Inflammatory macrophage treated with lipopolysaccharide for 1 hour (primary cell): ENCODE measurements around the gene ATXN7L3.

ENCODE experiments used
- DNase-seq, 2 donors: peaks; one replicate each; pipeline ENCODE4 v3.0.0-alpha.2; 2020 to 2022

Gene ATXN7L3

GRCh38 chr17:44200478-44201155 is 933 bp upstream of the ATXN7L3 start:
- no peak for DNase-seq

GRCh38 chr17:44198721-44199552 is 747 bp downstream of the ATXN7L3 start:
- peak in 1 of 2 donors; percentile 27 for DNase-seq

DNA sequence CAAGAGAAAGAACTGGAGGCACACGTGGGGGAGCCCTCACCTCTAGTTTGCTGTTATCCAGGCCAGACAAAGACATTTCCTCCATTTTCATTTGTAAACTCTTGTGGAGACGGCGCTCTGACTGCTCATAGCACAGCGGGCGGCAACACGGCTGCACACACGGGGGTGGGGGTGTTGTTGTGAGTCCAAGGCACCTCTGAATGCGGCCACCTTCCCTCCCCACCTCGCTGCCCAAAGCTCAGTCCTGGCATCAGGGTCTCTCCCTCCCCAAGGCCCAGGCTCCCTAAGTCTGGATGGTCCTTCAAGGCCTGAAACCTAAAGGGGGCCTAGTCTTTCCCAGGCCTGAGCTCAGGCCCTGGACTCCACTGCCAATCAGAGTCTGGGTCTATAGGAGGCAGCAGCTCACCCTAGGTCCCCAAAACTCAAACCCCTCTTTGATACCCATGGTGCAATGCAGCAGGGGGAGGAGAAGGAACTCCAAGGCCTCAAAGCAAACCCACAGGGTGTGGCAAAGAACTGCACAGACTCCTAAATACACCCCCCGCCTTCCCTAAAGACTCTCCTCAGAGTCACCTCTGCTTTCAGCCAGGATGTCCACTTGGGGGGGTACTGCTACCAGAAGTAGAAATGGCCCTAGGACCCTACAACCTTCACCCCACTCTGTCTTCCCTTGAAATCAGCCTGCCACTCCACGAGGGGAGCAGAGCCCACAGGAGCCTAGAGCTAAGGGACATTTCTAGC is 1.5 kb downstream of the ATXN7L3 start:
- DNase-seq: peak; percentile 54 to 63

- DNase-seq: no peak
These were observed 2.6 kb downstream of the ATXN7L3 start for GRCh38 chr17:44197107-44197506.

GRCh38 chr17:44193326-44194084 is 6.2 kb downstream of the ATXN7L3 start:
- no peak for DNase-seq

DNA sequence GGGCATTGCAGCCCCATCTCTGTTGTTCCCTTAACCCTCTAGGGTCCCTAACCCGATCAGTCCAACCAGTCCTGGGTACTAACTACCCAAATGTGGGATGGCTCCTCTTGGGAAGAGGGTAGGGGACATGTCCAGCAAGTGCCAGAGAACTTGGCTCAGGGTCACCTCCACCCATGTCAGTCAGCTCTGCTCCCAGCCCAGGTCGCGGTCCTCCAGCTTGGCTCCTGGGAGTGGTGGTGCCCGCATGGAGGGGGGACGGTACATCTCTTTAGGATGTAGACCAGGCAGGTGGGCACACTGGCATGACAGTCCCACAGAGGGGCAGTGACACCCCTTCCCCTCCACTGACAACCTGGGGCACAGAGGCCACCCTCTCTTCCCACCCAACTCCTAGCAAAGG is 6.9 kb downstream of the ATXN7L3 start:
- no peak for DNase-seq

- peak; percentile 21 to 28 for DNase-seq
These were observed 7.7 kb downstream of the ATXN7L3 start for GRCh38 chr17:44191941-44192496.

GRCh38 chr17:44191369-44191768 is 8.3 kb downstream of the ATXN7L3 start:
- DNase-seq: no peak

- no peak for DNase-seq
These were observed 9.2 kb downstream of the ATXN7L3 start for GRCh38 chr17:44190481-44190880.

GRCh38 chr17:44188576-44189403 is 10.9 kb downstream of the ATXN7L3 start:
- peak in 1 of 2 donors; percentile 19 for DNase-seq

GRCh38 chr17:44187131-44187899 is 12.4 kb downstream of the ATXN7L3 start:
- DNase-seq: peak in 1 of 2 donors; percentile 24

- DNase-seq: peak; percentile 99 to 100
These were observed 13.2 kb downstream of the ATXN7L3 start, which contains the start of gene TMUB2 for GRCh38 chr17:44186307-44187130. Gene TMUB2 (plus strand): TSS chr17:44186972. CDS start chr17:44187709, 737 bp downstream.

DNA sequence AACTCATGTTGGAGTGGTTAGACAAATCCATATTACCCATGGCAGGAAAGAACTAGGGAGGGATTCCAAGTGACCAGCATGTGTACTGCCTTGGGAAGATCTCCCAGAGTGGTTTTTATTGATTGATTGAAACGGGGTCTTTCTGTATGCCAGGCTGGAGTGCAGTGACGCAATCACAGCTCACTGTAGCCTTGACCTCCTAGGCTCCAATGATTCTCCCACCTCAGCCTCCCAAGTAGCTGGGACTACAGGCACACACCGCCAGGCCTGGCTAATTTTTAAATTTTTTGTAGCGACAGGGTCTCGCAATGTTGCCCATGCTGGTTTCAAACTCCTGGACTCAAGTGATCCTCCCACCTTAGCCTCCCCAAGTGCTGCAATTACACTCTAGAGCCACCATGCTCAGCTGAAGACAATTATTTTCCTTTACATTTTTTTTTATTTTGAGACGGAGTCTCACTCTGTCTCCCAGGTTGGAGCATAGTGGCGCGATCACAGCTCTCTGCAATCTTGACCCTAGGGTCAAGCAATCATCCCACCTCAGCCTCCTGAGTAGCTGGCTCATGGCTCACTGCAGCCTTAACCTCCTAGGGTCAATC is 15.4 kb downstream of the ATXN7L3 start:
- DNase-seq: no peak

- no peak for DNase-seq
These were observed 16.7 kb downstream of the ATXN7L3 start for GRCh38 chr17:44183024-44183423.

DNA sequence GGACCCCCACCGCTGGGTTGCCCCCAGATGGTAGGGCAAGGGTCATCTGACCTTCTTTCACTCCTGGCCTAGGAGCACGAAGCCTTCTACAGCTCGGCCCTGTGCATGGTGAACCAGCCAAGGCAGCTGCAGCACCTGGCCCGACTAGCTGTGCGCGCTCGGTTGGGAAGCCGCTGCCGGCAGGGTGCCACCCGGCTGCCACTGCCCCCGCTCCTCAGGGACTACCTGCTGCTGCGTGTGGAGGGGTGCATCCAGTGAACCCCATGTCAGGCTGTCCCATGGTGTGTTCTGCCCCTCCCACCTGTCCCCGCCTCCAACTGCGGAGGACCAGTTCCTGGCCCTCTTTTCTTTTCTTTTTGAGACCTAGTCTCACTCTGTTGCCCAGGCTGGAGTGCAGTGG is 21.6 kb downstream of the ATXN7L3 start:
- no peak for DNase-seq

DNA sequence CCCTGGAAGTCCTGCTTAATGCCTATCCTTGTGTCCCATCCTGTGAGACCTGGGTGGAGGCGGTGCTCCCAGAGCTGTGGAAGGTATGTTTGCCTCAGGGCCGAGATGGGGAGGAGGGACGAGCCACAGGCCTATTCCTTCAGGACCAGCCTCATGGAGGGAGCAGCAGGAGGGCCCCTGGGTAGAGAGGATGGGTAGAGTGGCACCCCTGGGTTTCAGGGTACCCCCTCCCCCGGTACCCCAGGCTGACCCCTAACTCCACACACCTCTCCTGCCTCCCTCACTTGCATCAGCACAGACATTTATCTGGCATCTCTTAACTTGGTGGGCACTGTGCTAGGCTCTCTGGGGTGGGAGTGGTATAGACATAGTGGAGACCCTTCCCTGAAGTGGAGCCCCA is 22.0 kb downstream of the ATXN7L3 start:
- no peak for DNase-seq

- no peak for DNase-seq
These were observed 22.8 kb downstream of the ATXN7L3 start for GRCh38 chr17:44176671-44177501.

GRCh38 chr17:44176257-44176656 is 23.4 kb downstream of the ATXN7L3 start:
- DNase-seq: no peak
